GM23248 (cell line): ENCODE results near the gene MYLIP.

Experiments used
- EZH2 ChIP-seq: fragments of 200-600 bp; sonication (generic); IDR thresholded peaks from 2 replicates; pipeline ENCODE4 v1.6.1; 2018; ENCODE audit warnings: antibody characterized with exemption, mild to moderate bottlenecking; ENCODE audit not compliant: insufficient read depth, poor library complexity, severe bottlenecking
- EZH2phosphoT487 ChIP-seq: fragments of 200-600 bp; sonication (generic); IDR thresholded peaks from 2 replicates; pipeline ENCODE4 v1.6.1; 2018; ENCODE audit warnings: antibody characterized with exemption, moderate library complexity, mild to moderate bottlenecking, low read depth; ENCODE audit not compliant: insufficient read depth

- TF ChIP-seq EZH2, result no peak
- no peak for TF ChIP-seq EZH2phosphoT487
These were observed 50.2 kb downstream of the MYLIP start for GRCh38 chr6:16179063-16179462.
